IMR-90 (cell line): Measurements from ENCODE around the gene LZIC.

Source experiments
- BHLHE40 ChIP-seq: fragments of 150-350 bp; IDR thresholded peaks from 2 replicates; pipeline ENCODE4 v1.6.1; 2016; ENCODE audit warnings: mild to moderate bottlenecking, low read depth, low read length
- CEBPB ChIP-seq: IDR thresholded peaks from 2 replicates; pipeline ENCODE4 v1.6.1; 2012; ENCODE audit warnings: low read depth, low read length, improper control_type of control experiment
- CHD1 ChIP-seq: IDR thresholded peaks from 2 replicates; pipeline ENCODE4 v1.6.1; 2012; ENCODE audit warnings: low read depth, low read length, improper control_type of control experiment
- CTCF ChIP-seq: conservative IDR thresholded peaks from 2 replicates; pipeline ENCODE4 v1.5.1; 2012; ENCODE audit warnings: mild to moderate bottlenecking, low read depth, low read length, improper control_type of control experiment
- MAFK ChIP-seq: IDR thresholded peaks from 2 replicates; pipeline ENCODE4 v1.6.1; 2012; ENCODE audit warnings: low read depth, low read length, improper control_type of control experiment
- MAZ ChIP-seq: IDR thresholded peaks from 2 replicates; pipeline ENCODE4 v1.6.1; 2012; ENCODE audit warnings: low read depth, mild to moderate bottlenecking, low read length, improper control_type of control experiment, moderate library complexity, borderline replicate concordance
- MXI1 ChIP-seq: IDR thresholded peaks from 2 replicates; pipeline ENCODE4 v1.6.1; 2012; ENCODE audit warnings: low read depth, mild to moderate bottlenecking, low read length, moderate library complexity, borderline replicate concordance
- POLR2A ChIP-seq: IDR thresholded peaks from 2 replicates; pipeline ENCODE4 v1.6.1; 2012; ENCODE audit warnings: mild to moderate bottlenecking, low read depth, low read length
- RAD21 ChIP-seq: IDR thresholded peaks from 2 replicates; pipeline ENCODE4 v1.6.1; 2012; ENCODE audit warnings: low read length, improper control_type of control experiment
- RCOR1 ChIP-seq: IDR thresholded peaks from 2 replicates; pipeline ENCODE4 v1.6.1; 2012; ENCODE audit warnings: mild to moderate bottlenecking, low read length, improper control_type of control experiment; ENCODE audit not compliant: insufficient replicate concordance
- RFX5 ChIP-seq: IDR thresholded peaks from 2 replicates; pipeline ENCODE4 v1.8.0; 2012; ENCODE audit warnings: low read depth, mild to moderate bottlenecking, low read length, moderate library complexity
- SMC3 ChIP-seq: fragments of 150-350 bp; IDR thresholded peaks from 2 replicates; pipeline ENCODE4 v1.6.1; 2016; ENCODE audit warnings: low read depth, mild to moderate bottlenecking, antibody characterized with exemption, low read length, moderate library complexity
- USF2 ChIP-seq: fragments of 150-350 bp; IDR thresholded peaks from 2 replicates; pipeline ENCODE4 v1.6.1; 2017; ENCODE audit warnings: mild to moderate bottlenecking, antibody characterized with exemption, low read length, low read depth

- no peak for TF ChIP-seq CTCF
- no peak for TF ChIP-seq POLR2A
- TF ChIP-seq RAD21 = no peak
- TF ChIP-seq SMC3 = no peak
- no peak for TF ChIP-seq CHD1
- no peak for TF ChIP-seq CEBPB
- no peak for TF ChIP-seq USF2
- no peak for TF ChIP-seq MXI1
- TF ChIP-seq RFX5 = no peak
- TF ChIP-seq RCOR1 = no peak
- no peak for TF ChIP-seq MAFK
- no peak for TF ChIP-seq BHLHE40
- no peak for TF ChIP-seq MAZ
Measured at GRCh38 chr1:9906466-9906865, 36.7 kb downstream of the LZIC start.
